Stimulated activated CD4-positive, alpha-beta T cell treated with anti-CD3 and anti-CD28 coated beads, Interleukin-1b, Interleukin-23, amount 100 ng/mL, for 1 hour (primary cell): ENCODE measurements around the gene SLC38A9.
A peak's percentile ranks its signal among the peaks of the same experiment; 100 is the strongest.
"Not testable (repeated sequence)": the region's sequence is repeated elsewhere in the genome, so short reads cannot be mapped to it uniquely, and the experiment has no call there.

ENCODE experiments used
- DNase-seq, 2 donors: peaks; one replicate each; pipeline ENCODE4 v3.0.0-alpha.2; 2020; ENCODE audit warnings: low read depth in 2 of 2

SLC38A9 gene, protein sequence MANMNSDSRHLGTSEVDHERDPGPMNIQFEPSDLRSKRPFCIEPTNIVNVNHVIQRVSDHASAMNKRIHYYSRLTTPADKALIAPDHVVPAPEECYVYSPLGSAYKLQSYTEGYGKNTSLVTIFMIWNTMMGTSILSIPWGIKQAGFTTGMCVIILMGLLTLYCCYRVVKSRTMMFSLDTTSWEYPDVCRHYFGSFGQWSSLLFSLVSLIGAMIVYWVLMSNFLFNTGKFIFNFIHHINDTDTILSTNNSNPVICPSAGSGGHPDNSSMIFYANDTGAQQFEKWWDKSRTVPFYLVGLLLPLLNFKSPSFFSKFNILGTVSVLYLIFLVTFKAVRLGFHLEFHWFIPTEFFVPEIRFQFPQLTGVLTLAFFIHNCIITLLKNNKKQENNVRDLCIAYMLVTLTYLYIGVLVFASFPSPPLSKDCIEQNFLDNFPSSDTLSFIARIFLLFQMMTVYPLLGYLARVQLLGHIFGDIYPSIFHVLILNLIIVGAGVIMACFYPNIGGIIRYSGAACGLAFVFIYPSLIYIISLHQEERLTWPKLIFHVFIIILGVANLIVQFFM

DNA sequence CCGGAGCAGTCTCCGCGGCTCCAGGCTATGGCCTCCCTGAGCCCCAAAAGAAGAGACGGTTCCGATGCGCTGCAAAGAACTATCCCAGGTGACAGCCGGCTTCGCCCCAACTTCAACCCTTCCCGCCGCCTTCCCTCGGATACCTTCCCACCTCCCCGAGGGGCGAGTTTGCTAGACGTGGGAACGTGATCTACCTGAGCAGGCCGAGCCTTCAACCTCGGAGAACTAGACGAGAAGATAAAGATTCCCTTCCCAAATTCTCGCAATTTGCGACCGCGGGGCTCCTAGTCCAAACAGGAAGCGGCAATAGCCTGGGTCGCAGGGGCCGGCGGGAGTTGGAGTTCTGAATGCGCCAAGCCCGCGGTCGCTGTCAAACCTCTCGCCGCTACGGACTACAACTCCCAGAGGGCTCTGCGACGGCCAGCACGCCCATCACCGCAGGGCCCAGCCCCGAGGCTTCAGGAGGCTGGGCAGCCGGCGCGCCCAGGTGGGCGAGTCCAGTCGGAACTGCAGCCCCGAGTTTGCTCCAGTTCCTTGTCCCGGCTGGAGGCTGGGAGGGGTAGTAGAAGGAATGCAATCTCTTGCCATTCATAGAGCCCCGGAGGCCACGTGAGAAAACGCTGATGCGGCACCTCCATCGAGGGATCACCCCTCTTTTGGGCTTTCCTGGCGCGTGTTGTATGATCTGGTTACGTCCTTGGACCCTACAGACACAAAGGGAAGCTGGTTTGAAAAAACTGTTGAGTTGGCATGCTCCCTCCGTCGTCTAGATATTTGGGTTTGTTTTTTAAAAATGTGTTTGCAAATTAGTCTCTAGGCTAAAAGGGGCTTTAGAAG, at the start of gene SLC38A9:
SLC38A9 (minus strand) TSS at position 302 of the 837 bp plus-strand sequence. CDS start 14,366 bp downstream, outside the sequence.
- DNase-seq = peak; percentile 65 to 82

DNA sequence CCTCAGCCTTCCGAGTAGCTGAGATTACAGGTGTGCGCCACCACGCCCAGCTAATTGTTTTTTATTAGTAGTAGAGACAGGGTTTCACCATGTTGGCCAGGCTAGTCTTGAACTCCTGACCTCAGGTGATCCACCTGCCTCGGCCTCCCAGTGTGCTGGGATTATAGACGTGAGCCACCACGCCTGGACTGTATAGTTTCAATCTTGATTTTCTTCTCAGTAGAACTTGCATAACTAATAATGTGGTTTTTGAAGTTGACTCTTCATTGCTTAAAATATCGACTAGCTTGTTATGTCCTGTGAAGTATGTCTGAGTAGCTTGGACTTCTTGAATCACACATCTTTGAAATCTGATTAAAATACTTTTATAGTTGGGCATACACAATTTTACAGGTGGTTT, 49.6 kb upstream of the SLC38A9 start:
- DNase-seq = not testable (repeated sequence)

DNA sequence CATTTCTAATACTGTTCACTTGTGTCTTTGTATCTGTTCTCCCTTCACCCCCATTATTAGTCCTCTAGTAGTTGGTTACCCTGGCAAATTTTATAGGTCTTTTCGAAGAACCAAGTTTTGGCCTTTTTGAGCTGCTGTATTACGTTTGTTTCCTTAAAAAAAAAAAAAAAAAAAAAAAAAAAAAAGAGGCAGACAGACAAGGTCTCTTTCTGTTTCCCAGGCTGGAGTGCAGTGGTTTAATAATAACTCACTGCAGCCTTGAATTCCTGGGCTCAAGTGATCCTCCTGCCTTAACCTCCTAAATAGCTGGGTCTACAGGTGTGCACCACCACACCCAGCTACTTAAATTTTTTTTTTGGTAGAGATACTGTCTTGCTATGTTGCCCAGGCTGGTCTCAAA, 46.6 kb upstream of the SLC38A9 start:
- DNase-seq = no peak

DNA sequence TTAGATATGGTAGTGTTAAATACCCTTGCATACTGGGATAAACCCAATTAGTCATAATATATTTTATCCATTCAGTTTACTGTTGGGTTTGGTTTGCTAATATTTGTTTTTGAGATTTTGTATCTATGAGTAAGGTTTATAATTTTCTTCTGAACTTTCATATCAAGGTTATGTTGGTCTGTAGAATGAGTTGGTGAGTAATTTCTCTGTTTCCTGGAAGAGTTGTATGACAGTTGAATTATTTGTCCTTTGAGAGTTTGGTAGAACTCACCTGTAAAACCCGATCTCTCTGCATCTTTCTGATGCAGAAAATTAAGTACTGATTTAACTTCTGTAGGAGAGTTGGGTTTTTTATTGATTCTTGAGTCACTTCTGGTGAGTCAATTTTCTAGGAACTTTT, 46.1 kb upstream of the SLC38A9 start:
- no peak for DNase-seq

DNA sequence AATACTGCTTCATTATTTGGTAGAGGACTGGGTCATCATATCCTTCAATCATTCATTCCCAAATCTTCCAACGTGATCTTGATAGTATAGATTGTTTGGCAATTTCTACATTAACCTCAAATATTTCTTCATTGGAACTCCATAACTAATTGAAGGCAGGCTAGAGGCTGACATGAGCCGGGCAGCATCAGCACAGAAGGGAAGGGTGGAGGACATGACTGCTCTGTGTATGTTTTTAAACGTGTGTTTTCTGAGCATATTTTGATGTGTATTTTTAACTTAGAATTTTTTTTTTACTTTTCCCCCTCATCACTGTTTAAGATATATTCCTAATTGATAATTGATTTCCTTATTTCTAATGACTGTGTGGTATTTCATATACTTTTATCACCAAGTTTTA, 38.4 kb upstream of the SLC38A9 start:
- no peak for DNase-seq

DNA sequence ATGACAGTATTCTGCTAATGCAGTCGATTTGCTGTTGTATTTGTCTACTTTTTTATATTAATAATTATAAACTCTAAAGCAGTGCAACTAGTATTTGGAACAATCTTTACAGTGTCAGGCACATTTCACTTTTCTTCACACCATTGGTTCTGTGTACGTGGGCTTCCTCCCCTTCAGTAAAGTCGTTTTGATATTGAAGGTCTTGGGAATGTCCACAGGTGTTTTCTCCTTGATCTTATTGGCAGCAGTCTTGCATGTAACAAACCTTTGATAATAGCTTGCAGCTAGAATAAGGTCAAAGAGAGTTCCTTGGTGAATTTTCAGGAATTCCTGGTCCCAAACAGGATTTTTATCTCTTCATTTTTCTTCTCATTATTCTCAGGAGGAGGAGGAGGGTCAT, 37.9 kb upstream of the SLC38A9 start:
- DNase-seq = no peak

DNA sequence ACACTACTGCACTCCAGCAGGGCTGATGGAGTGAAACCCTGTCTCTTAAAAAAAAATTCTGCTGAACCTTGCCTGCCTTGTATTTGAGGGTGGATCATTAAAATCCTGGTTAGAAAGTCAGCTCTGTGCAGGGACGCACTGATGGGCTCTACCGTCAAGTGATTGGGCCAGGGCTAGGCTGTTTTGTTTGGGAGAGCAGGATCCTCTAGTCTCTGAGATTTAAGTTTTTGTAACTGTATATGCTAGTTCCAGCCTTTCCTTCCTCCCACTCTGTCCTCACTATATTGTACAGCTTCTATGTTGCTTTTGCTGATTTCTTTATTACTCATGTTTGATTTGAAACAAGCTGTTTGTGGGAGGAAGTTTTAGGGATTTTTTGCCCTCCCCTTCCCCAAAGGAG, 37.3 kb upstream of the SLC38A9 start:
- no peak for DNase-seq

DNA sequence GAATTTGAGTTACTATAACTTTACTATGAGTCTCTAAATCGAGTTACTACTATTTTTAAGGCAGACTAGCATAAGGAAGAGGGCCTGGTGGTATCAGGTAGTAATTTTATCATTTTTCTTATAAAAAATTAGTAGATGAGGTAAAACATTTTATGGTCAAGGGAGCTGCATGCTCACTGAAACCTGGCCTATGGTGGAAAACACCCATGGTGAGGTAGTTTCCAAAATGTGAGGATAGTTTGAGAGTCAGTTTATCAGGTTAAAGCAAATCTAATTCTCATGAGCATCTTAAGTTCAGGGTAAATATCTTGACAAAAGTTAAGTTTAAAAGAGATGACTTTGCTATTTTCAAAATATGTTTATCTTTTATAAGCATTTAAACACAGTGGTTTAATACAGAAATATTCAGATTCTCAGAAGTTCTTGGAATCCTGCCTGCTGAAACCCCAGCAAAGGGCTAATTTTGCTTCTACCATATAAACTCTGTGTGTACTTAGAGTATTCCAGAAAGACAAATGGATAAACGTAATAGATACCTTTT, 35.7 kb upstream of the SLC38A9 start:
- DNase-seq = no peak

DNA sequence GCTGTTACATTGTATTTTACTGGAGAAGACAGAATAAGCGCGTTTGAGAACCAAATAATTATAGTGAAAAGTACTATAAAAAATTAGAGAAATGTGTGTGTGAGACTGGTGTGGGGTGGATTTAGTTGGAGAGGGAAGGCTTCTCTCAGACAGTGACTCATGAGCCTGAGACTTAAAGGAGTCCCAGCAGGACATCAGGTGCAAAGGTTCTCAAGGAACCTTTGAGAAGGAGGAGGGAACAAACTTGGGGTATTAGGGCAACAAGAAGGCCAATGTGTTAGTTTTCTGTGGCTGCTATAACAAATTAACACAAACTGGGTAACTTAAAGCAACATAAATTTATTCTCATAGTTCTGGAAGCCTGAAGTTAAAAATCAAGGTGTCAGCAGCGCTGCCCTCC, 30.7 kb upstream of the SLC38A9 start:
- DNase-seq = no peak

DNA sequence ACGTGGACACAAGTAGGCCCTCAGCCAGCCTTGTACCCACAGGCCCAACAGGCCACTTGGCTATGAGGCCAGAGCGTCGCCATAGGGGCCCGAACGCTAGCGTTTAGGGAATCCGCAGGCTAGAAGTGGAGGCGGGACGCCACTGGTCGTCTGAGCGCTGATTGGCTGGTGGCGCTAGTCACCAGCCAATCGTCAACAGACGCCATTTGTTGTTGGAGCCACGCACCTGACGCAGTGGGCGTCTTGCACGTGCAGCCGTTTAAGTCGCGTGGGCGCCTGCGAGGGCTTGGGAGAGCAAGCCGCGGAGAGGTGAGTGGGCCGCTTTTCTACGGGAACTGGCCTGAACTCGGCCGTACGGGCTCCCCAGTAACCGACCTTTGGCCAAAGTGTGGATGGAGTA, 25.7 kb upstream of the SLC38A9 start, which contains the start of gene DDX4:
DDX4 (plus strand) TSS at position 269 of the 400 bp plus-strand sequence. CDS start 903 bp downstream, outside the sequence.
- no peak for DNase-seq

DNA sequence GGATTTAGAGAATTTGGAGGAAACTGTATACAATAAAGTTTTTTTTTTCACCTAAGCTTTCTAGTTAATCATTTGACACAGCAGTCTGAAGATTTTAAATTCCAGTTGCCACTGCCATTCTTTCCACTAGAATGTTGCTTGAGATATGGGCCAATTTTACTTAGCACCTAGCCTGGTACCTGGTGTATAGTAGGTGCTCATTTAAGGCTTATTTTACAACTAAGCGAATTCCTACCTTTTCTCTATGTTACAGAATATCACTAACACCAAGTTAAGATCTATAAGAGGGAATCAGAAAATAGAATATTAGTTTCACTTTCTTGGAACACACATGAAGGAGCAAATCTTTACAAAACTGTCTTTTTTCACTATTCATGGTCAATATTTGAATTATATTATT, 22.5 kb upstream of the SLC38A9 start:
- no peak for DNase-seq

DNA sequence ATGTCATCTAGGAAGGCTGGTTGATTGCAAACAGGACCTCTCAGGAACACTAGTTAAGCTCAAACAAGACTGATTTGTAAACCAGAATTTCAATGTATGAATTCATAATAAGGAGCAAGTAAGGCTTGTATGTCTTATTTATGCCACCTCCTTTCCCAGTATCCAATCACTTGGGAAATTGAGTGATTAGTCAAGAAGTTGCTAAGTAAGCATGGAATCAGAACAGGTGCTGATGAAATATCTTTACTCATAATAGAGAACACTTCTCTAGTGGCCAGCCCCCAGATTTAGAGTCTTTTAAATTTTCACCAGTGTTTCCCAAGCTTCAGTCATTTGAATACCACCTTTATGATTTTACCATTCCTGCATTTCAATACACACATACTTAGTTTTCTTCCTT, 20.5 kb upstream of the SLC38A9 start:
- DNase-seq = no peak

DNA sequence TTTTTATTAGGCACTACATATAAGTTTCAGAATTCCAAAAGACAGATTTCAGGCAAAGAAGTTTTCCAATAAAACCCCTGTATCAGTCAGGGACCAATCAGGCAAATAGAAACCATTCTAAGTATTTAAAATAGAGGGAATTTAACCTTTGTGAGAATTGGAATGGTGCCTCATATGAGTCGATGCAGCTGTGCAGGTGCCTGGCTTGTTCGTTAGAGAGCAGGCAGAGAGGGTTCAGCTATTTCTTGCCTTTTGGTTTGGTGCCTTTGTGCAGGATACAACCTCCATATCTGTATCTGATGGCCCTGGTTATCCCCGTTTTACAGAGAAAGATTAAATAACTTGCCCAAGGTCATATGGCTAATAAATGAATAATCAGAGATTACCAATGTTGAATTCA, 19.7 kb upstream of the SLC38A9 start:
- DNase-seq = no peak

DNA sequence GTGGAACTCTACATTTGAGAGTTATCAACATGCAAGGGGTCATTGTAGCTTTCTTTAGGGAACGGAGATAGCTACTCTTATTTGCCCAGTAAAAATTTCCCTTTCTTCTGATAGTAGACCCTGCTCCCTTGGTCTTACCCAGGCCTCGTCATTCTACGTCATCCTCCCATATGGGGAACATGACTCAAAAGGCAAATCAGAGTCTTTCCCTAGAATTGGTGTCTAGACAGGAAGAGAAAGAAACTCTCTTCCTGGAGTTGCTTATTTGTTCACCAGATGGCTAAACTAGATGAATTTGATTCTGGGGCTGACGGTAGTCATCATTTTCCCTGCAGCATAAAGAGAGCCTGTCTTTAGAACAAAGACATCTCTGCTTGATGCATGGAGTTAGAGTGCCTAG, 12.2 kb upstream of the SLC38A9 start:
- no peak for DNase-seq

DNA sequence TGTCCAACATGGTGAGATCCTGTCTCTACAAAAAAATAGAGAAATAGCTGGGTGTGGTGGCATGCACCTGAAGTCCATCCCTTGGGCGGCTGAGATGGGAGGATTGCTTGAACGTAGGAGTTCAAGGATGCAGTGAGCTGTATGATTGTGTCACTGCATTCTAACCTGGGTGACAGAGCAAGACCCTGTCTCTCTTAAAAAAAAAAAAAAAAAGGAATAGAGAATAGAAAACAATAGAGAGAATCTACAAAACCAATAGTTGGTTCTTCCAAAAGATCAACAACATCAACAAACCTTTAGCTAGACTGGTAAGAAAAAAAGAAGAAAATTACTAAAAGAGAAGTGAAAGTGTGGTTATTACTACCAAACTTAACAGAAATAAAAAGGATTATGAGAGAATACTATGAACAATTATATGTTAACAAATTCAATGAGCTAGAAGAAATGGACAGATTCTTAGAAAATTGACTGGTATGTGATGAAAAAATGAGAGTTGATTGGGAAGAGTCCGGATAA, 8.1 kb upstream of the SLC38A9 start:
- DNase-seq = no peak

DNA sequence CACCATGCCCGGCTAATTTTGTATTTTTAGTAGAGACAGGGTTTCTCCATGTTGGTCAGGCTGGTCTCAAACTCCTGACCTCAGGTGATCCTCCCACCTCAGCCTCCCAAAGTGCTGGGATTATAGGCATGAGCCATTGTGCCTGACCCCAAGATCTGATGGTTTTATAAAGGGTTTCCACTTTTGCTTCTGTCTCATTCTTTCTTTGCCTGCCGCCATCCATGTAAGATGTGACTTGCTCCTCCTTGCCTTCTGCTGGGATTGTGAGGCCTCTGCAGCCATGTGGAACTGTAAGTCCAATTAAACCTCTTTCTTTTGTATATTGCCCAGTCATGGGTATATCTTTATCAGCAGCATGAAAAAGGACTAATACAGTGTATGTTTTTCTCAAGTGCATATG, 6.9 kb upstream of the SLC38A9 start:
- DNase-seq = not testable (repeated sequence)

DNA sequence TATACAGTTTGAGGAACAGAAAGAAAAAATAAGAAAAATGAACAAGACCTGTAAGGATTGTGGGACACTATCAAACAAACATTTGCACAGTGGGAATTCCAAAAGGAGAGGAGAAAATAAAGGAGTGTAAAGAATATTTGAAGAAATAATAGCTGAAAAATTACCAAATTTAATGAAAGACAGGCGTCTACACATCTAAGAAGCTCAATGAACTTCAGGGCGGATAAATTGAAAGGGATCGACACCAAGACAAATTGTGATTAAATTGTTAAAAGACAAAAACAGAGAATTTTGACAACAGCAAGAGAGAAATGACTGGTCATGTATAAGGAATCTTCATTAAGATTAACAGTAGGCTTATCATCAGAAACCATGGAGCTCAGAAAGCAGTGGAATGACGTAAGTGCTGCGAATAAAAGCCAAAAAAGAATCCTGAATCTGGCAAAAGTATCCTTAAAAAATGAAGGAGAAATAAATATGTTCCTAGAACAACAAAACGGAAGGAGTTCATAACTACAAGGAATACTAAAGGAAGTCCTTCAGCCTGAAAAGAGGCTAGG, 3.5 kb upstream of the SLC38A9 start:
- no peak for DNase-seq

DNA sequence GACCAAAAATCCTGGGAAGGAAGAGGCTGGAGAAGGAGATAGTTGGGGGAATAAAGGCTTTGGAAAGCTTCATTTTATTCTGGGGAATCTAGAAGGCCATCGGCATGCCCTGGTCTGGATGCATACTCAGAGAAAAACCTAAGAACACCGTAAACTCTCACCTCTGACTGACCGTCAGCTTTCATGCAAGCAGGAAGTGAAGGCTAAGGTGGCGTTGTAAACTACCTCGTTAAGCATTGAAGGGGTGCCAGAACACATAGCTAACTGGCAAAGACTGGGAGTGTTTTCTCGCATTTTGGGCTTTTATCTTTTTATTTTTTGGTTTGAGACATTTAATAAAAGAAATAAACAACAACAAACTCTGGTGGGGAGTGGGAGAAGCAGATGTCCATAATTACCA, 2.6 kb upstream of the SLC38A9 start:
- DNase-seq = no peak

DNA sequence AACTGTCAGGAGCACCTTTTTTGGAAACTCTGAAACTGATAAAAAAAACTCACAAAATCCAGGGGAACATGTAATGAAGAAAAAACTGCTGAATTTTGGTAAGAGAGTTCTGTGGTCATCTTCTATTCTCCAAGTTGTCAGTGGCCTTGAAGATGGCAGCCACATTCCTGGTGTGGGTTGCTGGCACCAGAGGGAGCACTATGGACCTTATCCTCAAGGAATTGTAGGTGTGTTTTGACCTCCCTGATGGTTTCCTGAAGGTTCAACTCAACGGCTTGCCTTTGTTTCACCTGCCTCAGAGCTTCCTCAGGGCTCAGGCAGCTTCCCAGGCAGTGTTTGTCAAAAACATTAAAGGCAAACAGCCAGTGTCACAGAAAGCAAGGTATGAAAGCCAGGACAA, 2.2 kb upstream of the SLC38A9 start:
- DNase-seq = no peak

DNA sequence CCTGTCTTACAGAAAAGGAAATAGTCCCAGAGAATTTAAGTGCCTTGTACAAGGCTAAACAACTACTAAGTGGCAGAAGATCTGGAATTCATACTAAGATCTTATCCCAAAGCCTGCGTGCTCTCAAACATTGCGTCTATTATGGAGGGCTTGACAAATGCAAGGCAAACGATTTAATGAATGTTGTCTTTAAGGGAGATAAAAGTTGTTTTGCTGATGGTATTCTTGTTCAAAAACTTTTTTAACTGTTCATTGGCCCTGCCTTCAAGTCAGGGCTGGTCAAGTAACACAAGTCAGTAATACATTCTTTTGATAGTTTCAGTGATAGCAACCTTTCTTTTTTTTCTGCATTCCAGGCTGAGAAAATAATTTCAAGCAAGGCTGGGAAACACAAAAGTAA, 1.7 kb upstream of the SLC38A9 start:
- no peak for DNase-seq

DNA sequence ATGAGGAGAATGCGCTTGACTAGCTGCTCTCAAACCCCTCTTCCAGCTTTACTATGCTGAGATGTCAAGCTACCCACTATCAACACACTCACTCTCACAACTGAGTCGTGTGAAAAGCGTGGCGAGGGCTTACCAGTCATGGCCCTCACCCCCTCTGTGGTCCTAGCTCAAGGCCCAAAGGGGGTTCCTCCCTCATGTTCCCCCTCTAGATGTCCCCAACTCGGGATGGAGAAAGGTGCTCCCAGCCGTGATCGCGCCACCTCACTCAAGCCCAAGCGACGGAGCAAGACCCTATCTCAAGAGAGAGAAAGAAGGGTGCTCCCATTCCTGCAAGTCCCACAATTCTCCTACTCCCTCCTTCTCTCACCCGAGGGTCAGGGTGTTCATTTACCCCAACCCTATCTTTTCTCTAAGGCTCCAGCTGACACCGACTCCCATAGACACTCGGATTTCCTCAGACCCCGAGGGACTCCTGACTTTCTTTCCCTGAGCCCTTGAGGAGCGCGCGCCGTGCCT, 559 bp downstream of the SLC38A9 start:
- DNase-seq = no peak

DNA sequence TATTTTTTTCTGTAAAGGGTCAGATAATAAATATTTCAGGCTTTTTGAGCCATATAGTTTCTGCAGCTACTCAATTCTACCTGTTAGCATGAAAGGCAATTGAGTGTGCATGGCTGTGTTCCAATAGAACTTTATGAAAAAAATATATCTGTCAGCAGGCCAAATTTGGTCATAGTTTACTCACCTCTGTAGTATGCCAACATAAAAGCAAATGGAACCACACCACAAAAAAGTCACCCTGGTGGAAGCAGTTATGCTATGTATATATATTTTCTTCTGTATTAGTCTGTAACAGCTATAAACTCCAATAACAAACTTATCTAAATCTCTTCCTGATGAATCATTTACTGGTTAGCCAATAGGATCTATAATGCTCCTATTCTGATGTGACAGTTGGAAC, 3.4 kb downstream of the SLC38A9 start:
- no peak for DNase-seq
